GM19239 (cell line): Measurements from ENCODE around the gene PDCD7.
"Not testable (repeated sequence)": the region's sequence is repeated elsewhere in the genome, so short reads cannot be mapped to it uniquely, and the experiment has no call there.

Experiments
- DNase-seq: peaks from one replicate; pipeline ENCODE4 v3.0.0; 2011; ENCODE audit warnings: low spot score; ENCODE audit not compliant: insufficient read length
- FAIRE-seq: peaks from 2 replicates; lab custom pipeline; 2011; peaks lifted over from hg19 to GRCh38; lab: Jason Lieb, UNC

Gene PDCD7

DNA sequence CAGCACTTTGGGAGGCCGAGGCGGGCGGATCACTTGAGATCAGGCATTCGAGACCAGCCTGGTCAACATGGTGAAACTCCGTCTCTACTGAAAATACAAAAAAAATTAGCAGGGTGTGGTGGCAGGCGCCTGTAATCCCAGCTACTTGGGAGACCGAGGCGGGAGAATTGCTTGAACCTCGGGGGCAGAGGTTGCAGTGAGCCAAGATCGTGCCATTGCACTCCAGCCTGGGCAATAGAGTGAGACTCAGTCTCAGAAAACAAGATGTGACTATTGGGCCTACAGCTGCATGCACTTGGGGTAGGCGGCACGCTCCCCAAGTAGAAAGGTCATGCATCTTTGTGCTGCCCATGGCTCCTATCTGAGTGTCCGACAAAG, 39.8 kb downstream of the PDCD7 start:
- DNase-seq, FAIRE-seq: not testable (repeated sequence)

DNA sequence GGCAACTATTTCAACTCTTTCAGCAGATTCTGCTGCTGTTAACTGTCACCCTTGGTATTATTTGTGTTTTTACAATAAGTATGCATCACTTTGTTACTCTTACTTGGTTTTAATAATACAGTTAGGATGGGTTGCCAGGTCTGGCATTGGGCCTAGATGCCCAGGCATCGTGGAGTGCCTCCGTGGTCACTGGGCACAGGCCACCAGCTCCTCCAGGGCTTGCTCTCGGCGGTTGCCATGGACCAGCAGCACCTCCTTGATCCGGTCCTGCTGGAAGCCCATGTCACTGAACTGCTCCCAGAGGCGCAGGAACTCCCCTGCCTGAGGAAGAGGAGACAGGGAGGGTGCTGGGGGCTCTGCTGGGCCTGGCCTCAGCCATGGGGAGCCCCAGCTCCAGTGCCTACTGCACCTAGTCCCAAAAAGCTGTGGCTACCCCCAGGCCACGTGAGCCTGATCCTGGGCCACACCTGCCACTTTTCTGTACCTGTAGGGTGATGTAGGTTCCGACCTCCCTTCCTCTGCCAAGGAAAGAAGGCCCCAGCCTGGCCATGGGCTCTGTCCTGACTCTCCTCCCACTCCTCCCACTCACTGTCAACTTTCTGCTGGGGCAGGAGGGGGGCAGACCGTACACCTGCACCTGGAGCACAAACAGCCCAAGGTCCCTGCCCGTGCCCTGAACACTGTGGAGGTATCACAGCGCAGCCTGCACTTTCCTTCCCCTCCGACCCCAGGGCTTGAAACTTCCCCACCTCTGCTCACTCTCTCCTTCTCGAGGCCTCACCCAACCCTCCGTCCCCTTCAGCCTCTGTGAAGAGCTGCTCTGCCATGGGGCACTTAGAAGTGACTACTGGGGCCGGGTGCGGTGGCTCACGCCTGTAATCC, 40.5 kb downstream of the PDCD7 start:
- FAIRE-seq: no peak
- no peak for DNase-seq

DNA sequence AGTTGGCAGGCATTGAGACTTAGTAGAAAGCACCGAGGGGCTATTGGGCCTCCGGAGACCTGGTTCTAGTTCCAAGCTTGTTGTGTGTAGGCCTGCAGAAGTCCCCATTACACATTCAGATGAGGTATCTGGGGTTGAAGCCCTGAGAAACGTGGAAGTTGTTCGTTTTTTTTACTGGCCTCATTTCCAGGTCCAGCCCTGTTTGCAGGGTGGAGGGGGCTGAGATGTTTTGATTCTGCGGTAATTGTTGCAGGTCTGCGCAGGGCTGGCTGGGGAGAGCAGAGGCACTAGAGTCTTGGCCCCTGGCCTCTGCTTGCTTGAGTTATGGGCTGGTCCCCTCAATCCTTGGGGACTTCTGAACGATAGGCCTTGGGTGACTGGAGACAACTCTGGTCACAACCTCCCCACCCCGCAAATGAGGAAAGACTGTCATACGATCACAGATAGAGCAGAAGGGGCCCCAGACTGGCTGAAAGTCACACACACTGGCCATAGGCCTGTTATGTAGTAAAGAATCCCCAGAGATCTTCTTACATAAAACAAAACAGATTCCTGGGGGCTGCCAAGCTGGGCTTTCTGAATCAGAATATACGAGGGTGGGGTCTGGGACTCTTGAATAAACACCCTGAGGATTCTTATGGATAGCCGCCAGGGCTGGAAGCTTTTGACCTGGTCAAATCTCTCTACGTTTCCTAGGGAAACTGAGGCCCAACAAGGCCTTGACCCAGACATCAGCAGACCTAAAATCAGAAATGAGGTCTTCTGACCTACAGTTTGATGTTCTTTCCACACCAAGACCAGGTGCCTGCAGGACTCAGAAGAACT, 41.5 kb downstream of the PDCD7 start:
- FAIRE-seq (no peak), DNase-seq (no peak)

DNA sequence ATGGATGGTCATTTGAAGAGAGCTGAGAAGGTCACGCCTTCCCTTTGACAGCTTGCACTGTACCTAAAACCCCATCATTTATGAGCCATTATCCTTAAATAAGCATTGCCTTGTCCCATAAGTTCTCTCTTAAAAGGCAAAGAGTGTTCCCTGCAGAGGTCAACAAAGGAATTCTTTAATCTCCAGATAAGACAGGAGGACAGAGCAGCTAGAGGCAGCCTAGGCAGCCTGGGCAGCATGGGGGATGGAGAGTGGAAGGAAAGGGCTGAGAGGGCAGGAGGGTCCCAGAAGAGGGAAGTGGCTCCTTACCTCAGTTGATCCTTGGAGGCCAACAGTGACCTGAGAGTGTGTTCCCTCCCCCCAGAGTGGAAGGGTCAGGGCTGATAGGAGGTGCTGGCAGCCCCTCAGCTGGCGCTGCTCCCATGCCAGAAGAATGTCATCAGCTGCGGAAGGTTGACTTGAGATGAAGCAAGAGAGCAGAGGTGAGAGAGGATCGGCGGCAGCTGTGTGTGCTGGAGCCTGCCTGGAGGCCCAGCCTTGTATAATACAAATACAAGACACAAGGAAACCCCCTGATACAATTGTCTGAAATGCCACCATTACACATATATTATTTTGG, 44.3 kb downstream of the PDCD7 start:
- no peak for DNase-seq
- FAIRE-seq: no peak

DNA sequence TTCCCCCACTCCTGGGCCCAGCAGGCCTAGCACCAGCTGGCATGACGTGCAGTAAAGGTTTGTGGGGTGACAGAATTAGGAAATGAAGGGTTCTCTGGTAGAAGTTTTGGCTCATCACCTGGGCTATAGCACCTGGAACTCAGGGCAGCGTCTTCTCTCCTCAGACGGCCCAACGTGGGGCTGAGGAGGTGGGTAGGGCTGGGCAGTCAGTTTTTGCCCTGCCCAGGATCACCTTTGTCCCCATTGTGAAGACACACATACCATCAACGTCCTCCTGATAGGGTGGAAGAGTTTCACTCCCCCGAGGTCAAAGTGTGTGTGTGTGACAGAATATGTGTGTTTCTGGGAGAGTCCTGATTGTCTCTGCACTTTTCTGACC, 45.0 kb downstream of the PDCD7 start:
- DNase-seq (no peak), FAIRE-seq (no peak)

DNA sequence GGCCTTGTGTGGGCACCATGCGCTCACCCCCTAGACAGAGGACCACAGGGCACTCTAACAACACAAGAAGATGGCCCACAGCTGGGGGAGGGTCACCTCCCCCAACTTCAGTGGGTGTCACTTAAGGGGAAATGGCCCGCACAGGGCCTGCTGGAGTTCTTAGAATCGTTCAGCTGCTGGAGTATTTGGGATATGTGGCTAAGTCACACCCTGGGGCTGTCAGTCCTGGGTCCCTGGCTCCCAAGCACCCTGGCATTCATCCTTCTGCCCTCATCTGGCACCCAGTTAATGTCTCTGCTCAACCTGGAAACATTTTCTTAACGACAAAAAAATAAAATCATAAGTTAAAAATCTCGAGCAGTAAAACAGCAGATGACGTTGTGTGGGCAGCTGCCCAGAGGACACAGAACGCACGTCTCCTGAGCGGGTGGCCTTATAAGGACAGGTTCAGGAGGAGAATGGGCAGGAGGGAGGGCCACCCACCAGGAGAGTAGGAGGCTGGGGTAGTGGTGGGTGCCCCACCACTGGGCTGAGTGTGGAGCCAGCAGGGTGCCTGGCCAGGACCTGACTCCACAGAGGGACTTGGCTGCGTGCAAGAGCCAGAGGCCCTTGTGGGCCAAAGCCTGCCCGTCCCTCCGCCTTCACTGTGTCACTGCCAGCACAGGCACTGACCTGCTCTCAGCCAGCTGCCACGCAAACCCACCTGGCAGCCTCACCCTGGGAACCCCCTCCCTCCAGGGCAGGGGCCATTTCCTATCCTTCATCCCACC, 45.5 kb downstream of the PDCD7 start:
- no peak for DNase-seq

DNA sequence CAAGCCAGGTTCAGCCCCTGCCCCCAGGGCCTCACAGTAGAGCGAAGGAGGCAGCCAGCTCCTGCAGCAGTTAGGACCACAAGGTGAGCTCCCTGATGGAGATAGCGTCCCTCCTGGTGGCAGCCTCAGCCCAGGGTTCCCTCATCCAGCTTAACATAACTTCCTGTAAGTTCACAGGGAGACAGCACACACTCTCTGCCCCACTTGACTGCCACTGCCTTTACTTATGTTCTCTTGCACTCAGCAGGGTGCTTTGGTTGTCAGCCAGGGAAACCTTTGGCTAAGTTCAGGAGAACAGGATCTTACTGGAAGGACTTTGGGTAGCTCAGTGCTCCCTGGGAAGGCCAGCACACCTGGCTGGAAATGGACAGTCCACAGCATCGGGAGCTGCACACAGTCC, 46.2 kb downstream of the PDCD7 start:
- FAIRE-seq (no peak), DNase-seq (no peak)

More for the DNA sequence above, 45.5 kb downstream of the PDCD7 start:
- FAIRE-seq: no peak

DNA sequence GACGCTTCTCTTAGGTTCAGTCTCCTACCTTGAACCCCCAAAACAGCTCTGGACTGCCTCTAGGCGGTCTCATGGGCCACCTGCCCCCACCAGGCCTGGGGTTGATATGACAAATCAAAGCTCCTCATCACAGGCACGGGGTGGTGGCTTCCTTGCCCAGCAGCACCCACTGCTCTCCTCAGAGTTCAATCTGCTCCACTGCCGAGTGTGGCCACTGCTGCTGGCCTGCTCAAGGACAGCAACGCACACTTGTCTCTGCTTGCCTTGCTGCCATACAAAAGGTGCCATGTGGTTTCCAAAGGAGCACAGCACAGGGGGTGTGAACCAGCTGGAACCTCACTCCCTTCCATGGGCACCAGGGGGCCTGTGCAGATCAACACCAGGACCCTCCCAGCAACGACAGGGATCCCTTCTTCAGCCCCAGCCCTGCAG, 46.9 kb downstream of the PDCD7 start:
- DNase-seq: no peak
- no peak for FAIRE-seq

DNA sequence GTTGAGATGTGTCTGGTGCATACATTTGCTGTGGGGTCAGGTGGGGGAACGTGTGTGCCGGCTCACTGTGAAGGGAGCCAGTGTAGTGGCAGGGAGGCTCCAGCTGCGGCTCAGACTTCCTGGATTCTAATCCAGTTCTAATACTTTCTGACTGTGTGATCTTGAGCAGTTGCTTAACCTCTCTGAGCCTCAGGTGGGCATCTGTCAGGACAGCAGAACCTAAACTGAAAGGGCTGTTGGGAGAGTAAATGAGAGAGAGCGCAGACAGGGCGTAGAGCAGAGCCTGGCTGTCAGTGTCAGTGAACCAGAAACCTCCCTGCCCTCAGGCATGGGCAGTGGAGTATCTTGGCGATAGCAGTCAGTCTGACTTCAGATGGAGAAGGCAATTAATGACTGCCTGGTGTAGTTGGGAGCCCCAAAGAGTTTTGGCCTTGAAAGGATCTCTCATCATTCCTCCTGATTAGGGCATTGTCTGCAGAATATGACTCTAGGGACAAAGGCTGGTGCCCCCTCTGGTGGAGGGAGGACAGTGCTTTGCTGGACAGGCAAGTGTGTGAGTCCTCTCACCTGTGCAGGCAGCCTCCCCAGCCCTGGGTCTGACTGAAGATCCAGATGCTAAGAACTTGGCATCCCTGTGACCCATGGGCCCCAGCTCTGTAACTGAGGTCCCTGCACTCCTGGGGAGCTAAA, 47.5 kb downstream of the PDCD7 start:
- FAIRE-seq: no peak

DNA sequence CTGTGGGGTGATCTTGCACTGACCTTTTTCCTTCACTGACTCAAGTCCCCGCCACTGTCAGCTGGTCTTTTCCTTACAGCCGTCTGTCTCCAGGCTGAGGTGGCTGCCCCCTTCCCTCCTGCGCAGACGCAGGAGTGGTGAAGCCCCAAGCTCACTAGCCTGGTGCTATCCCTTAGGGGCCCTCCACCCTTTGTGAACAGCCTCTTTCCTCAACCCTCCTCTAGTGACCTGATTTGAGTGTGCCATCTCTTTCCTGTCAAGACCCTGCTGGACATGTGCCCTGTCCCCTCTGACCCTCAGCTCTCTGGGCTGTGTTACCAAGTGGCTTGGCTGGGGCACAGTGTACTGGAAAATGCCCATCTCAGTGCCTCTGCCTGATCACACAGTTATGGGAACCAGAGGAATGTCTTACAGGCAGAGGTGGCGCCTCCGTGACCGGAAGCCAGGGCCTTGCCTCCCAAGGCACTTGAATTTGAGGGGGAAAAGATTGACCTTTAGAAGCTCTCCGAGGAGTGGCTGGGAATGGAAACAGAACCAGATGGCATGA, 48.3 kb downstream of the PDCD7 start:
- DNase-seq: no peak

More for the DNA sequence above, 47.5 kb downstream of the PDCD7 start:
- no peak for DNase-seq

DNA sequence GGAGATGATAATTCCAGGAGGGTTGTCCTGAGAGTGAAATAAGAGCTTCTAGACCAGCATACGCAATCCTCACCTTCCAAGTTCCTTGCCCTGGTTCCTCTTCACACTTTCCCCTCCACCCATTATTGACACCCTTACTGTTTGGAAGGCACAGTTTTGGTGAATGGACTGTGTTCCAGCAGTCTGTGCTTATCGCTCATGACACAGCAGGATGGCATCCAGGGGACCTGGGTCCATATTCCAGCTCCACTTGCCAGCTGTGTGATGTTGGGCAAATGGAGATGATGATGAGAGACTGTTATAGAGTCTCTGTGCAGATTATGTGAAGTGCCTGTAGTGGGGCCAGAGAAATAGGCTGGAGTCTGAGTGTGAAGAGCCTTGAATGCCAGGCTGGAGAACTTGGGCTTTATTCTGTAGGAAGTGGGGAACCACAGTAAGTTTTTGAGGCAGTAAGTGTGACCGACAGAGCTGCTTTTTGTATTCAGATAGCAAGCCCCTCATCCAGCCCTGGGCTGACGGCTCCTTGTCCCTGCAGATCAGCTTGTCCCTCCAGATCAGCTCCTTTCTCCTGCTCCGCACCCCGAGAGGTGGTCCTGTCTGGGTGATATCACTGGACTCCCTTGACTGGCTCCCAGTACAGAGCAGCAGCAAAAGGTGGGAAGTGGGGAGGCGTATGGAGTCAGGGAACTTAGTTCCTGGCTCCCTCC, 49.0 kb downstream of the PDCD7 start:
- FAIRE-seq (no peak), DNase-seq (no peak)

More for the DNA sequence above, 48.3 kb downstream of the PDCD7 start:
- FAIRE-seq: no peak

DNA sequence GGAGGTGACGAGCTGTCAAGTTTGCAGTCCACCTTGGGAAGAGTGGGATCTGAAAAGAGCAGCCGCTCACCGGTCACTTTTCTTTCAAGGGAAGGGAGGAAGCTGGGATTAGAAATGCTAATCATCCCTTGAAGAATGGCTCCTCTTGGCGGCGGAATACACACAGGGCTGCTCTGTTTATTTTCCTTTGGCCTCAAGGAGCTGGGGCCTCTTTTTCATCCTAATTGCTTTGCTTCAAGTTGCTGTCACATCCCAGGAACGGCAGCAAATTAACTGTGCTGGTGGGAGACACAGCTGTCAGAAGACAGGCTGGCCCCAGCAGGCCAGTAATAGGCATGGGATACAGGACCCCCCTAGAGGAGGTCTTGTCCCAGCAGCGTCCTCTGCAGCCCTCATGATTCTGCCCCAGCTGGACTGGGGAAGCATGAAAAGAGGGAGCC, 50.3 kb downstream of the PDCD7 start:
- FAIRE-seq (no peak), DNase-seq (no peak)

DNA sequence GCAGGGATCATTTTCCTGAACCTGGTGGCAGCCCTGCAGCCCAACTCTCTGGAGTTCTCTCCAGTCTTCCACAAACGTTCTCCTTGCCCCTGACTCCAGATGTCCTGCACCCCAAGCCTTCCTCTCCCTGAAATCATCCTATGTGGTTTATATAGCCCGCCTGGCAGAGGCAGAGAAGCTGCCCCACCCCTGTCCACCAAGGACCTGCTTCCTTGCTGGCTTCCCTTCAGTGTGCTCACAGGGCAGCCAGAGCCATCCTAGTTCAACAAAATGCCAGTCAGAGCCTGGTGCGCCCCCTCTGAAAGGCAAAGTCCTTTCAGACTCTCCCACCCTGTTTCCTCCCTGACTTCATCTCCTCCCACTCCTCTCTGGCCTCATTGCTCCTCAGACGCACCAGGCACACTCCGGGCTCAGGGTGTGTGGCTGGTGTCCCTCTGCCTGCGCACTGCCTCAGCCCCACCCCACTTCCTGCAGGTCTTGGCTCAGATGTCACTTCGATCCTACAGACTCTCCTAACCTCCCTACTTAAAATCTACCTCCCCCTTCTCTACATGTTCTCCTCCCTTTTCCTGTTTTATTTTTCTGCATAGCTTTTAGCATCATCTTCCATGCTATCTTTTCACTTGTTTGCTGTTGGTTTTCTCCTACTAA, 51.2 kb downstream of the PDCD7 start:
- no peak for FAIRE-seq

DNA sequence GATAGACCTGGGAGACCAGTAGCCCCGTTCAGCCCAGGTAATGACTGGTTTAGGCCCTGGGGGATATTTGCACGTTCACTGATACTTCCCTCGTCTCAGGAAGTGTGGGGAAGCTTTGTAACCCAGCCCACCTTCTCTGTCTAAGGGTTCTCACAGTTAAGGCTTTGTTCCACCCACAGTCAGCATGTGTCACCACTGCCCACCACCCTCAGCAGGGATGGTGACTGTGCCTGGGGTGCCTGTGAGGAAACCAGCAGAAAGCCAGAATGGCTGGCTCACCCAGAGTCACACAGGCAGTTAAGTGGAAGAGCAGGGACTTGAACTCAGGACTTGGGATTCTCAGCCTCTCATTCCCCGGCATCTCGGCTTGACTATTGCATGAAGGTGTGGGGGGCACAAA, 51.9 kb downstream of the PDCD7 start:
- DNase-seq (no peak), FAIRE-seq (no peak)

More for the DNA sequence above, 51.2 kb downstream of the PDCD7 start:
- DNase-seq: no peak

DNA sequence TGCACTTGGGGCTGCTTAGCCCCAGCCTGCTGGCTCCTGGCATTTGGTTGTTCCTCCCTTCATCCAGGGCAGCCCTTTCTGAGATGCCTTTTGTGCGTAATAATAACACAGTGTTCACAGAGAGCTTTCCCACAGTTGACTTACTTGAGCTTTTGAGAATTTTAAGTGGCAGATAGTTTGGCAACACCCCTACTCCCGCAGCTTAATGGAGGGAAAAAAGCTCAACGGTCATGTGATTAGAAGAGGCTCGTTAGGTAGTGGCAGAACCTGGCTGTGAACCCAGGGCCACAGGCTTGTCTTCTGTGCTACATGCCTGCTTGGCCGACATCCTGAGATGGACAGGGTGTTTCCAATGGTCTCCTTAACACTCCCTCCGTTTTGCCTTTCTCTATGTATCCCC, 52.3 kb downstream of the PDCD7 start:
- FAIRE-seq (no peak), DNase-seq (no peak)

DNA sequence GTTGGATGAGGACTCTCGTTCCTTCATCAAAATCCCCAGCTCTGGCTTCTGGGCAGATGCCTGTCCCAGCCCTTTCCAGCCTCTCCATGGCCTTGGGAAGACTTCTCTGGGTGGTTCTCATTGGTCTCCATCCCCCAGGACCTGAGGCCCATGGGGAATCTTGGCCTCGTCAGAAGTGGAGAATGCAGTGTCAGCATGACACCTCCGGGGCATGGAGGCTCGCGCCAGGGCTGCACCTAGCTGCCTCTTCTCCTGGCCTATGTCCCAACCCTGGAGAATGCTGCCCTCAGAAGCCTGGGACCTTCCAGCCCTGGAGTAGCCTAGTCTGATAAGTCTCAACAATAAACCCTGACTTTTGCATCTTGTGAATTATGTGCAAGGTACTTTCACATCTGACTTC, 54.0 kb downstream of the PDCD7 start:
- FAIRE-seq (no peak), DNase-seq (no peak)

DNA sequence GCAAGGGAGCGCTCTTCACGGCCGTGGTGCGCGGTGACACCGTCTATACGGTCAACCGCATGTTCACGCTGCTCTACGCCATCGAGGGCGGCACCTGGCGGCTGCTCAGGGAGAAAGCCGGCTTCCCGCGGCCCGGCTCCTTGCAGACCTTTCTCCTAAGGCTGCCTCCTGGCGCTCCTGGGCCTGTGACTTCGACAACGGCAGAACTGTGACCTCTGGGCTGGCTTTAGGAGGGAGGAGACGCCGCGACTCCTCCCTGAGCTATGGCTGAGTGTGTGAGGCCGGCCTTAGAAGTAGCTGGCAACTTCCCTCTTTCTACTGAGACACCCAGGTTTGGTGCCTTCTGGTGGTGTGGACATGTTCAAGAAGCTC, 55.6 kb downstream of the PDCD7 start:
- DNase-seq (peak; percentile 65), FAIRE-seq (no peak)

DNA sequence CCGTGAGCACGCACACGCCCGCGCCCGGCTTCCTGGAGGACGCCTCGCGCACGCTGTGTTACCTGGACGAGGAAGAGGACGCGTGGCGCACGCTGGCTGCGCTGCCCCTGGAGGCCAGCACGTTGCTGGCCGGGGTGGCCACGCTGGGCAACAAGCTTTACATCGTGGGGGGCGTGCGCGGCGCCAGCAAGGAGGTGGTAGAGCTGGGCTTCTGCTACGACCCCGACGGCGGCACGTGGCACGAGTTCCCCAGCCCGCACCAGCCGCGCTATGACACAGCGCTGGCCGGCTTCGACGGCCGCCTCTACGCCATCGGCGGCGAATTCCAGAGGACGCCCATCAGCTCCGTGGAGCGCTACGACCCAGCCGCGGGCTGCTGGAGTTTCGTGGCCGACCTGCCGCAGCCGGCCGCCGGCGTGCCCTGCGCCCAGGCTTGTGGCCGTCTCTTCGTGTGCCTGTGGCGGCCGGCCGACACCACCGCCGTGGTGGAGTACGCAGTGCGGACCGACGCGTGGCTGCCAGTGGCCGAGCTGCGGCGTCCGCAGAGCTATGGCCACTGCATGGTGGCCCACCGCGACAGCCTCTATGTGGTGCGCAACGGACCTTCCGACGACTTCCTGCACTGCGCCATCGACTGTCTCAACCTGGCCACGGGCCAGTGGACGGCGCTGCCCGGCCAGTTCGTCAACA, 56.2 kb downstream of the PDCD7 start:
- no peak for FAIRE-seq
- DNase-seq: no peak
